GM21390 (cell line): ENCODE data around the gene NCOA5.

Experiments
- ATAC-seq: cut with Tn5 transposase; IDR thresholded peaks from one replicate; pipeline ENCODE4 v1.9.1; 2021; ENCODE audit not compliant: unreplicated experiment

The NCOA5 gene

DNA sequence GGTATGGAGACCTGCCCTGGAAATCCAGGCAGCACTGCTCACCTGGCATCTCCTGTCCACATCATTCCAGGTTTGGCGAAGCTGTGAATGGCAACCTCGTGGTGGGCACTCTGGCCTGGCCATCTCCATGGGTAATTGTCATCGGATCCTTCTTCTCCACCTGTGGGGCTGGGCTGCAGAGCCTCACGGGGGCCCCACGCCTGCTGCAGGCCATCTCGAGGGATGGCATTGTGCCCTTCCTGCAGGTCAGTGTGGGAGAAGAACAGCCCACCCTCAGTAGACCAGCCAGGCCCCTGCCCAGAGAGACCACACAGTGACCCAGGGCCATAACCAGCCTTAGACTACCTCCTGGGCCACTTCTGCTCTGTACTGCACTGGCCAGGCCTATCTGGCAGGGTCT, 44.9 kb downstream of the NCOA5 start:
- ATAC-seq: no peak

DNA sequence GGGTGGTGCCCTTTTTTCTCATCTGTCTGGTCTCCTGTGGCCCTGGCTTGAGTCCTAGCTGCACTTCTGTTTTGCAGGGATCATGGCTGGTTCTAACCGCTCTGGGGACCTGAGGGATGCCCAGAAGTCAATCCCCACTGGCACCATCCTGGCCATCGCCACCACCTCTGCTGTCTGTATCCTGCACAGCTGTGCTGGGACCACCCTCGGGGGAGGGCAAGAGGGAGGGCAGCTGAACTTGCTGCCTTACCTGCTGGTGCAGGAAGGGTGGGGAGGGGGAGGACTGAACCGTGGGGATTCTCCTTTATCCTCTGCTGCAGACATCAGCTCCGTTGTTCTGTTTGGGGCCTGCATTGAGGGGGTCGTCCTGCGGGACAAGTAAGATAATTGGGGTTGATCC, 46.2 kb downstream of the NCOA5 start:
- no peak for ATAC-seq

DNA sequence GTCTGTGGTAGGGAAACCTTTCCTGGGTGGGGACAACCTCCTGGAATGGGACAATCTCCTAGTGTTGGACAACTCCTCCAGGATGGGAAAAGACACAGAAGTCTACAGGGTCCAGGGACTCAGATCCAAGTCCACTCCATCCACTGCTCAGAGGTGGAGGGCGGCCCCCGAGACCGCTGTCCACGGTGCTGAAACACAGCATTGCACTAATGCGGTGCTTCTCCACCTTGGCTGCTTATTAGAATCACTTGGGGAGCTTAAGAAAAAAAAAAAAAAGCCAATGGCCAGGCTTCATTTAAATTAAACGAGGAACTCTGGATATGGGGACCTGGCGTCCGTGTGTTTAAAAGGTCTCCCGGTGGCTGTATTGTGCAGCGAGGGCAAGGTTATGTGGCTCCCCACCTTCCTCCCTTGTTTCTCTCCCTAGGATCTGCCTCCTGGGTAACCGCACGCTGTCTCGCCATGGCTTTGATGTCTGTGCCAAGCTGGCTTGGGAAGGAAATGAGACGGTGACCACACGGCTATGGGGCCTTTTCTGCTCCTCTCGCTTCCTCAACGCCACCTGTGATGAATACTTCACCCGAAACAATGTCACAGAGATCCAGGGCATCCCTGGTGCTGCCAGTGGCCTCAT, 48.7 kb downstream of the NCOA5 start:
- ATAC-seq: no peak

DNA sequence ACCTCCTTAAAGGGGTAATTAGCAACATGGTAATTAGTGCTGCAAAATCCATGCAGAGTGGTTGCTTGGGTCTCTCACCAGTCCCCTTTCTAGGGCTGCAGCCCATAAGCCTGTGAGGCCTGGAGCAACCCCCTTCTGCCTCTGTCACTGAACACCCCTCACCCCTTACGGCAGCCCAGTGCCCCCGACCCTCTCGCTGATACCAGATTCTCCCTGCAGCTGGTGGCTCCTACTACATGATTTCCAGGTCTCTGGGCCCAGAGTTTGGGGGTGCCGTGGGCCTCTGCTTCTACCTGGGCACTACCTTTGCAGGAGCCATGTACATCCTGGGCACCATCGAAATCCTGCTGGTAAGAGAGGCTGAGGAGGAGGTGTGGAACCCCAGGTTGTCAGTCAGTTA, 52.7 kb downstream of the NCOA5 start:
- no peak for ATAC-seq

DNA sequence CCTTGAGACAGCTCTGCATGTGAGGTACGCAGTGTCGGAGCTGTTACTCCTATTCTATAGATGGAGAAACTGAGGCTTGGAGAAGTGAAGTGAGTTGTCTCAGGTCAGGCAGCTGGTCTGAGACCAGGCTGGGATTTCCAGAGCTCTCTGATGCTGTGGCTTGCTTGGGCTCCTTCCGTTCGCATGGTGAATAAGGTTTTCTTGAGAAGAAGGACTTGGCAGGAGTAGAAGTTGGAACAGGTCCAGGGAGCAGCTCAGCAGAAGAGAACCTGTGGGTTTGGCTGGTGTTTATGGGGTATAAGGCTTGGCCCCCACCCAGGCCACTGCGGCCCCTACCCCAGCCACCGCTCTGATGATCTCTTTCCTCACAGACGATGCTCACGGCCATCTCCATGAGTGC, 53.4 kb downstream of the NCOA5 start:
- no peak for ATAC-seq

DNA sequence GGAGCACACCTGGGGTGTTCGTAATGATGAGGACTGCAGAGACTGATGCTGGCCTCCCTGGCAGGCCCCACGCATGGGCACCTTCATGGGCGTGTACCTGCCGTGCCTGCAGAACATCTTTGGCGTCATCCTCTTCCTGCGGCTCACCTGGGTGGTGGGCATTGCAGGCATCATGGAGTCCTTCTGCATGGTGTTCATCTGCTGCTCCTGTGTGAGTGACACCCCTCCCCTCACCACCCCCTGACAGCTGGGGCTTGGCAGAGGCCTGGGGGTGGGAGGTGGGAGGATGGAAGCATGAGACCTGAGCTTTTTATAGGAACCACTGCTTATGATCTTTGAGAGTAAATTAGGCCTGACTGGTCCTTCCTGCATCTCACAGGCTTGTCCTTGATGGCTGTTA, 54.0 kb downstream of the NCOA5 start:
- no peak for ATAC-seq

DNA sequence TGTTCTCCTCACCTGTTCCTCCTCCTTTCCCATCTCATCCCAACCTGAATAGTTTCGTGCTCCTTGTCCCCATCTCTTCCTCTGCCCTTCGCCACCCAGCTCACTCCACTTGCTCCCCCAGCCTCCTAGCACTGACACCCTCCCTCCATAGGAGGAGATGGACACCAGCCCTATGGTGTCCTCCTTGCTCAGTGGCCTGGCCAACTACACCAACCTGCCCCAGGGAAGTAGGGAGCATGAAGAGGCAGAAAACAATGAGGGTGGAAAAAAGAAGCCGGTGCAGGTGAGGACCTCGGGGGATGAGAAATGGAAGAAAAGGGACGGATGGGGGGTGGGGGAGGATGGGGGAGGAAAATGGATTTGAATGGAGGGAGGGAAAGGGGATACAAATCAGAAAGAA, 54.5 kb downstream of the NCOA5 start:
- ATAC-seq: no peak

DNA sequence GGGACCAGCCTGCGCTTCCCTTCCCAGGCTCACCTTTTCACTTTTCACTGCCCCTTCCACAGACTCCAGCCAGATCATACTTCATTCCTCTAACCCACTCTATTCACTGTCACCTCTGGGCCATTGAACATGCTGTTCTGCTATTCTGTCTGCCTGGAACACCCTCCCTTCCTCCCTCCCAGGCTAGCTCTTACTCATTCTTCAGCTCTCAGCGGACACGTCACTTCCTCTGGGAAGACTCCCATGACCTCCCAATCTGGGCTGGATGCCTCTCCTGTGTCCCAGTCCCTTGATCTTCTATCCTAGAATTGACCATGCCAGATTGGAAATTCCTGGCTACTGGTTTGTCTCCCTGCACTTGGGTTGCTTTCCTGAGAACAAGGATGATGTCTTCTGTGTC, 55.7 kb downstream of the NCOA5 start:
- no peak for ATAC-seq

DNA sequence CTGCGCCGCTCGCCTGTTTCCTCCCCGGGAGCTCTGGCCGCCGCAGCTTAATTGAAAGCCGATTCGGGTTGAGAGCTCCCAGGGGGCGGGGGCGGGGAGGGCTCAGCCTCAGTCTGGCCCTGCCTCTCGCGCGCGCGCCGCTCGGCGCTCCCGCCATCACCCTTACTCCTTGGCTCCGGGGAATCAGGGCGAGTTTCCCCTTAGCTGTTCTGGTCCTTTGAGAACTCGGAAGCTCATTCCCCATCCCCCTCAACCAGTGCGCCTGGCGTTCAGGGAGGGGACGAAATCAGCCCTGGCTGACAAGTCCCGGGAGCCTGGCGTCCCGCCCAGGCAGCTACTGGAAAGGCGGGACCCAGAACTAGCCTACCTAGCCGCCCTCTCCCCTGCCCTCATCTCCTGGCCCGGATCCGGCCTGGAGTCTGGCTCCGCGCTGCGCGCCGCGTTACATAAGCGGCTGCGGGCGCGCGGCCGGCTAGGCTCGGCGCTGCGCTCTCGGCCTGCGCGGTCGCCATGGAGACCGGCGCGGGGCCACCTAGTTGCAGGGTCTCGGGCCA, 58.0 kb downstream of the NCOA5 start:
- ATAC-seq: no peak

DNA sequence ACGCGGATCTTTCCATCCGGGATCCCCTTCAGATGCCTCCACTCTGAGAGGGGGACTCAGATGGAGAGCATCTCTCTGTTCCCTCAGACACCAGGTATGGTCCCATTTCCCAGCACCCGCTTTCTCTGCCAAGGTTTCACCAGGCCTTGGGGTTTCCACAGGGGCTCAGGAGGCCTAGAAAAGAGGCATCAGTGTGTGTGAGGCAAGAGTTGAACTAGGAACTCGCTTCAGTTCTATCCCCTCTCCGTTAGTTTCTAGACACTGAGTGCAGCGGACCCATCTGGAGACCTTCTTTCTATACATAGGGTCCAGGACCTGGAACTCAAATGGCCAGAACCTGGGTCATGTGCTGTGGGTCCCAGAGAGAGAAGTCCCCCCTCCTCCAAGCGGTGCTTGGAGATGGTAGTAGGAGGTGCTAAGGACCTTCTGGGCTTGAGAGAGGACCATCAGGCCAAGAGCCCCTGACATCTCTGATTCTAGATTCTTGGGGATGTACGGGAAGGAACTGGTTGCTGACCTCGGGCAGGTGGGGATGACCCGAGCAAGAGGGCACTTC, 58.7 kb downstream of the NCOA5 start:
- no peak for ATAC-seq

DNA sequence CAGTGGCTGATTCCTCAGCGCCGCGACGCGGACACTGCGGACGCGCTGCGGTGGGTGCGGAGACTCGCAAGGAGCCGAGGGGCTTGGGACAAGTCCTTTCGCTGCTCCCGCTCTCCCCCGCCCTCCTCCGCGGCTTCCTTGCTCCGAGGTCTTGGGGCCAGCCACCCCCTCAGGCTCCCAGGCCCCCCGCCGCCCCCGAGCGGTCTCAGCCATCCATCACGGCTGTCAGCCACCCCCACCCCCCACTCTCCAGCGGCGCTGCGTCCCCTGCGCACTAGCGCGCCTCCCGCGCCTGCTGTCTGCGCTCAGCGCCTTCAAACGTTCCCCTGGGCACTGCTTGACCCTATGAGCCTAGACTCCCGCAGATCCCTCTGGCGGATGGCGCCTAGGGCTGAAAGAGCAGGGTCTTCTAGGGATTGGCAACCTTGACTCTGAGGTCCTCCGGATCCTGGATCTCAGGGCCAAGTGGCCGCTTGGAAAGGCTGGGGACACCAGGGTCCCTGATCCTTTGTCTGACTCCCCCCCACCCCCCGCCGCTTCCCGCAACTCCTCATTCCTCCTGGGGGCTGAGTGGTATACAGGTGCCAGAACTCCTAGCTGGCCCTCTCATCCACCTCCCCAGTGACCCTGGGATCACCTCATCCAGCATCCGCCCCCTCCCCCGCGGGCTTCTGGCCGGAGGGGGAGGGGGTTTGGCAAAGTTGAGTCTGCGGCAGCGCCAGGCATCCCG, 59.3 kb downstream of the NCOA5 start:
- no peak for ATAC-seq

DNA sequence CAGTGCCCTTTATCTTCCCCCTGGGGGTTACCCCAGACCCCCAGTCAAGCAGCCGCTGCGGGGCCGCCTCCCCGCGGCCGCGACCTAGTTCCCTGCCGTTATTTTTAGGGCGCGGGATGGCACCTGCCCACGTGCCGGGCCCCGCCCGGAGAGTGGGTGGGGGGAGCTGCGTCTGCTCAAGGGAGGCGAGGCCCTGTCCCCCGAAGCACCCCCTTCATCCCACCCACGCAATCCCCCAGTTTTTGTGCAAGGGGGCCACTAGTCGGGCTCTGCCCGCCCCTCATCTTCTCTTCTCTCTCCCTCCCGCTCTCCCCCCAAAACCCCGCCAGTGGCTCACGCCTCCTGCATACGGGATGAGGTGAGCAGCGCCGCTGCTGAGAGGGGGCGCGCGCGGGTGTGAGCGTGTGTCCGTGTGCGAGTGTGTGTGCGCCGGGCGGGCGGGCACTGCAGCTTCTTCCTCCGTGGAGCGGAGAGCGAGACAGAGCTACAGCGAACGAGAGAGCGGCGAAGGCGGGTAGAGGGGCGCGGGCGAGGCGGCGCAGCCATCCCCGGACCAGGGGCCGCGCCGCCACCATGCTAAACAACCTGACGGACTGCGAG, 60.9 kb downstream of the NCOA5 start, which contains the start of gene SLC12A5:
TSS of gene SLC12A5 (plus strand) at position 444 of the 600 bp plus-strand sequence. CDS start at position 574, 130 bp downstream.
- no peak for ATAC-seq

DNA sequence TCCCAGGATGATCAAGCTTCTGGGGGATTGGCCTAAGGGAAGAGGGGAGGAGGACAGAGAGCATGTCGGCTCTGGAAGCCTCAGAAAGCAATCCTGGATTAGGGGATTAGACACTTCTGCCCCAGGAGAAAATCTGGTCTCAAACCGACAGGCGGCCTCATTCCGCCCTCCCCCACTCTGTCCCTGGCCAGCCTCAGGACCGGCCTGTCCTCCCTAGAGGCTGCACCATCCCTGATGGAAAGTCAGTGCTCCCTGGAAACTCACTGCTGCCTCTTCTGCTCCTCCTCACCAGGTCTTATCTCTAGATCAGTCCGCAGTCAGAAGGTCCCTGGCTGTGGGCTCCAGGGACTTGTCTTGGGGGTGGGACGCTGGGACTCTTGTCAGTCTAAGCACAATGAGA, 61.7 kb downstream of the NCOA5 start:
- ATAC-seq: no peak

DNA sequence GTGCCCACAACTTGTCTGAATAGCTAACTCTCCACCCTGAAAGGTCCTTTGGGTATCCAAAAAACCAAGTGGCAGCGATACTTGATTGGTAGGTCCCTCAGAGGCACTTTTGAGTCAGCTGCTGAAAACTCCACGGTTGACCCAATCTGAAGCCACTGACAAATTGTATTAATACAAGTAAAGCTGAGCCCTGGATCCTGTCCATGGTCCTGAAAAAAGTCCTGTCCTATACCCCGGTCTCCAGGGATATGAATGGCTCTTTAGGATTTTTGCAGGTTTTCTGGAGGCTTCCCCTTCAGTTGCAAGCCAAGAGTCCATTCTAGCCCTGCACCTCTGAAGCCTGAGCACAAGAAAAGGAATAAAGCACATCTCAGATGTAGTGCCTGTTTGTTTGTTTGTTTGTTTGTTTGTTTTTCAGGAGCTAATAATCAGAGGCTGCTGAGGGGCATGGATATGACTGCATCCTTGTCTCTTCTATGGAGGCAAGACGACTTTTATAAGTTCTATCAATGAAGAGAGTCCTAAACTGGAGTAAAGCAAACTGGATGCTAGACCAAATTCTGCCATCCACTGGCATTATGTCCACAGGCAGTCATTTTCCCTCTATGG, 62.4 kb downstream of the NCOA5 start:
- ATAC-seq: no peak

DNA sequence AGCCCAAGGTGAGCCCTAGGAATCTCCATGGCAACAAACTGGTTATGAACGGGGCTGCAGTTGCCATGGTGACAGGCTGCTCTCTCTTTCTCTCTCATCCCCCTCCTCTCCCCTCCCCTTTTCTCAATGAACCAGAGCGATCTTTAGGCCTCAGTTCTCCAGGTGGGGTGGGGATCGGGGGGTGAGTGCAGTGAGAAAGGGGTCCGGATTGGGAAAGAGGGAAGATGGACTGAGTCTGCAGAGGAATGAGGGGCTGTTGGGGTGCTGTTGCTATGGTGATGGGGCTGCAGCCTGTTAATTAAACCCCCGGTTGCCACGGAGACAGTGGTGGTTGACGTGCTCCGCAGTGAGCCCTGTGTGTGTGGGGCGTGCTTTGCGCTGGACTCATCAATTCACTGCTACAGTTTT, 64.4 kb downstream of the NCOA5 start:
- no peak for ATAC-seq

DNA sequence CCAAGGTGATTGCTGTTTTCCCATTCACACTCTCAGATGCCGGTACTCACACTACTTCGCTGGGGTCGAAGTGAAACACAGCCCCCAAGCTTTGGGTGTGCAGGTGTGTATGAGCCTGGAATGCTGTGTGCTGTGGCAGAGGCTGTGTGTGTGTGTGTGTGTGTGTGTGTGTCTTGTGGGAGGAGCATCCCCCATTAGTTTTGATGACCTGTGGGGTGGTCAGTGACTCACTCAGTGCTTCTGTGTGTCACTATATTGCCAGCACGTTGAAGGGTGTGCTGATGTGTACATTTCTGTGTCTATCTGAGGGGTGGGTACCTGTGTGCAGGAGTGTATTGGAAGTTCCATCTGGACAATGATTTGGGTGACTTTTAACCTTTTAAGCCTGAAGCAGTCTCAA, 65.8 kb downstream of the NCOA5 start:
- ATAC-seq: no peak

DNA sequence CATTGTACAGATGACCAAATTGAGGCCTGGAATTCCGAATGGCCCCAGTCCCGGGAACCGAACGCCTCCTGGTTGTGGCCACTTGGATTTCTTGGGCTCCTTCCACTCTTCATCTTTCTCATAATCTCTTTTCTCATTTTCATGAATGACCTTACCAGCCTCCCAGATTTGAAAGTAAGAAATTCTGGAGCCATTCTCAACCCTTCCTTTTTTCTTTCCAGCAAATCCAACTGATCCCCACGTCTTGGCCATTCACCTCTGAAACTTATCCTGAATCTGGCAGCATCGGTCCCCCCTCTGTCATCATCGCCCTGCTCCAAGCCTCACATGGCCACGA, 66.6 kb downstream of the NCOA5 start:
- no peak for ATAC-seq

DNA sequence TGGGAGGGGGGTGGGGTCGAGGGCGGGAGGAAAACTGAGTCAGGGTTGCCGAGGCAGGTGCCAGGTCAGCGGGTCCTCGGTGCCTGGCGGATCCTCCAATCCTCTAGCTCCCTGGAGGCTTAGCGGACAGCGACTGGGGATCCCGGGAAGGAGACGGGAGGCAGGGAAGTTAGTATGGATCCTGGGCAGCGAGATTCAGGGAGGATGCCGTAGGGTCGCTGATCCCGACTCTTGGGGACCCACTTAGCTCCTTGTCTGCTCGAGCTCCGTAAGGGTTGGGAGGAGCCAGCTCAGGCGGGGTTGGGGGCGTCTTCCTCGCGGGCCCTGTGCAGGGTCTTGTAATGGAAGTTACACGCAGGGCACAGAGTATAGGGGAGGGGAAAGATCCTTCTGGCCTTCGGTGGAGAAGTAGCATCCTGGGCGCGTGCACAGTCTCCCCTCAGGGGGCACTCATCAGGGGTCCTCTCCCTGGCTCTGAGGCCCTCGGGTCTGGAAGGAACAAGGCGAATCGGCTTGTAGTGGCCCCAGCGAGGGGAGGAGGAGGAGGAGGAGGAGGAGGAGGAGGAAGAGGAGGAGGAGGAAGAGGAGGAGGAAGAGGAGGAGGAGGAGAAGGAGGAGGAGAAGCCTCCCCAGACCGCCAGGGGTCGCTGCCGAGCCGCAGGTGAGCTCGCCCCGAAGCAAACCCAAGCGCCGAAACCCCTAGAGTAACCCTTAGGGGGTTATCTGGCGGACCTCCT, 67.2 kb downstream of the NCOA5 start:
- no peak for ATAC-seq

DNA sequence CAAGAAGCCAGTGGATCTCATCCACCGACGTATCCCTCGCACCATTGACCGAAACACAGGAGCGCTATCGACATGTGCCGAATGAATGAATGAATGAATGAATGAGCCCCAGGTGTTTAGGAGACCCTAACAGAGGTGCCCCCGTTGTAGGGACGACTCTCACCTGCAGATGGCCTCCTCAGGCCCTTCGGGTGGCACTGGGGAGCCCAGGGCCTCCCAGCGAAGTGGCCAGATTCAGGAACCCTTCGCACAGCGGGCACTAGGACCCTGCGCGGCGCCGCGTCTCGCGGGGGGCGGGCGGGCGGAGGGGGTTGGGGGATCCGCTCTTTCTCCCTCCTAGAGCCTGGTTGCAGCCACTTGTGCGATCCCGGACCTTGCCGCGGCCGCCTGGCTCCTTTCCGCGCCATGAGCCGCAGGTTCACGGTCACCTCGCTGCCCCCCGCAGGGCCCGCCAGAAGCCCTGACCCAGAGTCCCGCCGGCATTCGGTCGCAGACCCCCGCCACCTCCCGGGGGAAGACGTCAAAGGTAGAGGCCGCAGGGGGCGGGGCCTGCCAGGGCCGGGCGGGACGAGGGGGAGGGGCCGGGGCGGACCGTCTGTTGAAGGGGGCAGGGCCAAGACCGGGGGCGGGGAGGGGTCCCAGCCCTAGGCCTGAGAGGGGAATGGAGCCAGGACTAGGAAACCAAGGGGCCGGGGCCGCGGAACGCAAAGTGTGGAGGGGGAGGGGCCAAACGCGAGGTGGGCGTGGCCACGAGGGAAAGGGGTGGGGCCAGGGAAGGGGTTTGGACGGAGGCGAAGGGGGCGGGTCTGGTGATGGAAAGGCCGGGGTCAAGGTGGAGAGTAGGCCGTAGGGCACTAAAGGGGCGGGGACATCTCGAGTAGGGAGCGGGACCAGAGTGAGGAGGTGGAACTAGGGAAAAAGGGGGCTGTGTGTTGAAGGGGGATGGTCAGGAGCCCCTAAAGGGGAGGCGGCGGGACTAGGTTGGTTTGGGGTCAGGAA, 68.1 kb downstream of the NCOA5 start:
- ATAC-seq: no peak

DNA sequence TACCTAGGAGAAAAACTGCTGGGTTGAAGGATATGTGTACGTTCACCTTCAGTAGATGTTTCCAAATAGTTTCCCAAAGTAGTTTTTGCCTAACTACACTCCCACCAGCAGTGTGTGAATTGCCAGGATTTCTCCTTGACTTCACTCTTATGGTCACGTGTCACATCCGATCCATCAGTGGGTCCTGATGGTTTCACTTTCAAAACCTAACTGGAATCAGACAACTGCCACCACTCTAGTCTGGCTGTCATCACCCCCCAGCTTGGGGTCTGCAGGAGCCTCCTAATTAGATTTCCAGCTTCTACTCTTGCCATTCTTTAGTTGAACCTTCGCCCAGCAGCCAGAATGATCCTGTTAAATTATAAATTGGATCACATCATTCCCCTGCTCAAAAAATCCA, 69.2 kb downstream of the NCOA5 start:
- ATAC-seq: no peak
